WERI-Rb-1 (cell line): ENCODE measurements around the gene CNTNAP2.
"Not testable (repeated sequence)": the region's sequence is repeated elsewhere in the genome, so short reads cannot be mapped to it uniquely, and the experiment has no call there.

Experiments used
- DNase-seq: peaks from one replicate; pipeline ENCODE4 v3.0.0-alpha.2; 2020
- H3K27ac ChIP-seq: fragments of 250-450 bp; sonication (Bioruptor Pico); 2 replicates; pipeline ENCODE4 v1.5.1; 2020; ENCODE audit warnings: mild to moderate bottlenecking, moderate library complexity
- H3K27me3 ChIP-seq: fragments of 250-450 bp; sonication (Bioruptor Pico); 2 replicates; pipeline ENCODE4 v1.5.1; 2021; ENCODE audit warnings: mild to moderate bottlenecking, low read depth, moderate library complexity; ENCODE audit not compliant: insufficient read depth, severe bottlenecking
- H3K36me3 ChIP-seq: fragments of 250-450 bp; sonication (Bioruptor Pico); 2 replicates; pipeline ENCODE4 v1.5.1; 2020; ENCODE audit warnings: mild to moderate bottlenecking, moderate library complexity
- H3K4me3 ChIP-seq: 2 replicates; pipeline ENCODE4 v1.5.1; 2011; ENCODE audit warnings: low read depth, mild to moderate bottlenecking, control low read depth, low read length
- H3K9me3 ChIP-seq: fragments of 250-450 bp; sonication (Bioruptor Pico); 2 replicates; pipeline ENCODE4 v1.5.1; 2021; ENCODE audit warnings: mild to moderate bottlenecking, moderate library complexity; ENCODE audit not compliant: severe bottlenecking
- CTCF ChIP-seq: IDR thresholded peaks from 2 replicates; pipeline ENCODE4 v1.5.1; 2011; ENCODE audit warnings: low read depth, mild to moderate bottlenecking, control low read depth, inconsistent platforms, low read length

CNTNAP2 gene

GRCh38 chr7:148291799-148292198 is 2175.2 kb downstream of the CNTNAP2 start:
- Histone ChIP-seq H3K36me3 (no peaks in the 10 kb centered on the region), H3K27ac (no peak overlapping the region), H3K27me3 (no peaks in the 10 kb centered on the region), H3K4me3 (no peak overlapping the region), H3K9me3 (no peaks in the 10 kb centered on the region)
- DNase-seq: no peak
- TF ChIP-seq CTCF: no peak

GRCh38 chr7:148296994-148297644 is 2180.5 kb downstream of the CNTNAP2 start:
- Histone ChIP-seq H3K4me3 (no peak overlapping the region), H3K27ac (no peak overlapping the region), H3K27me3 (no peaks in the 10 kb centered on the region), H3K36me3 (no peaks in the 10 kb centered on the region), H3K9me3 (no peaks in the 10 kb centered on the region)
- DNase-seq: no peak
- TF ChIP-seq CTCF: no peak

GRCh38 chr7:148298768-148299167 is 2182.2 kb downstream of the CNTNAP2 start:
- H3K27ac ChIP-seq, DNase-seq, H3K36me3 ChIP-seq, H3K9me3 ChIP-seq, H3K4me3 ChIP-seq, H3K27me3 ChIP-seq: not testable (repeated sequence)

- no peak overlapping the region for H3K27ac ChIP-seq
- no peaks in the 10 kb centered on the region for H3K27me3 ChIP-seq
- TF ChIP-seq CTCF: no peak
- H3K4me3 ChIP-seq: no peak overlapping the region
- no peaks in the 10 kb centered on the region for H3K9me3 ChIP-seq
- no peak for DNase-seq
- no peaks in the 10 kb centered on the region for H3K36me3 ChIP-seq
Measured at GRCh38 chr7:148299350-148300276, 2183.0 kb downstream of the CNTNAP2 start.

GRCh38 chr7:148302436-148302835 is 2185.8 kb downstream of the CNTNAP2 start:
- H3K27ac ChIP-seq: not testable (repeated sequence)

GRCh38 chr7:148303295-148304082 is 2186.9 kb downstream of the CNTNAP2 start:
- H3K4me3 ChIP-seq: no peak overlapping the region
- no peak for TF ChIP-seq CTCF
- H3K9me3 ChIP-seq: no peaks in the 10 kb centered on the region
- H3K36me3 ChIP-seq: no peaks in the 10 kb centered on the region
- DNase-seq: no peak
- no peaks in the 10 kb centered on the region for H3K27me3 ChIP-seq
- H3K27ac ChIP-seq: no peak overlapping the region

More at GRCh38 chr7:148302436-148302835, 2185.8 kb downstream of the CNTNAP2 start:
- not testable (repeated sequence) for H3K4me3 ChIP-seq, H3K36me3 ChIP-seq, H3K9me3 ChIP-seq, DNase-seq, H3K27me3 ChIP-seq
